Muscle layer of duodenum (tissue), 2 donors: ENCODE data around the gene C1QB.
"Not testable (repeated sequence)": the region's sequence is repeated elsewhere in the genome, so short reads cannot be mapped to it uniquely, and the experiment has no call there.

ENCODE experiments used
- H3K27ac ChIP-seq: one replicate; pipeline ENCODE4 v1.7.0; 2013; ENCODE audit warnings: mild to moderate bottlenecking, low read length
- H3K27me3 ChIP-seq: one replicate; pipeline ENCODE4 v1.7.0; 2013; ENCODE audit warnings: low read depth, mild to moderate bottlenecking, control low read depth, low read length
- H3K36me3 ChIP-seq, 2 donors: one replicate each; pipeline ENCODE4 v1.7.0; 2013; ENCODE audit warnings: low read length in 2 of 2, control low read depth in 1 of 2, mild to moderate bottlenecking in 1 of 2; ENCODE audit not compliant: insufficient read depth in 2 of 2, control insufficient read depth in 1 of 2
- H3K4me1 ChIP-seq, 2 donors: one replicate each; pipeline ENCODE4 v1.7.0; 2013; ENCODE audit warnings: low read length in 2 of 2, mild to moderate bottlenecking in 2 of 2, control low read depth in 1 of 2, moderate library complexity in 1 of 2; ENCODE audit not compliant: insufficient read depth in 2 of 2, control insufficient read depth in 1 of 2
- H3K4me3 ChIP-seq, 2 donors: one replicate each; pipeline ENCODE4 v1.7.0; 2013; ENCODE audit warnings: low read length in 2 of 2, low read depth in 1 of 2, mild to moderate bottlenecking in 1 of 2
- H3K9me3 ChIP-seq, 2 donors: one replicate each; pipeline ENCODE4 v1.7.0; 2013; ENCODE audit warnings: low read length in 2 of 2, control low read depth in 1 of 2, mild to moderate bottlenecking in 1 of 2; ENCODE audit not compliant: control insufficient read depth in 1 of 2
- donor health status: healthy.

The C1QB gene

GRCh38 chr1:22650089-22650693 is 2.8 kb upstream of the C1QB start:
- no peak overlapping the region for H3K27ac ChIP-seq
- H3K4me1 ChIP-seq = no peaks in the 10 kb centered on the region
- H3K27me3 ChIP-seq = no peaks in the 10 kb centered on the region
- H3K9me3 ChIP-seq = no peaks in the 10 kb centered on the region
- no peaks in the 10 kb centered on the region for H3K36me3 ChIP-seq
- no peak overlapping the region for H3K4me3 ChIP-seq

GRCh38 chr1:22651941-22652856 is 837 bp upstream of the C1QB start:
- Histone ChIP-seq H3K27me3 (peaks cover 3% of the 10 kb centered on the region), H3K4me3 (no peak overlapping the region), H3K36me3 (no peaks in the 10 kb centered on the region), H3K27ac (no peak overlapping the region), H3K9me3 (no peaks in the 10 kb centered on the region), H3K4me1 (no peaks in the 10 kb centered on the region)

GRCh38 chr1:22654692-22655091 is 1.7 kb downstream of the C1QB start:
- no peaks in the 10 kb centered on the region for H3K9me3 ChIP-seq
- H3K27me3 ChIP-seq = peaks cover 3% of the 10 kb centered on the region
- H3K4me3 ChIP-seq = peak overlapping the region; percentile 23 to 45
- no peaks in the 10 kb centered on the region for H3K4me1 ChIP-seq
- no peak overlapping the region for H3K27ac ChIP-seq
- no peaks in the 10 kb centered on the region for H3K36me3 ChIP-seq

GRCh38 chr1:22658385-22659163 is 5.5 kb downstream of the C1QB start:
- H3K27me3 ChIP-seq = peaks cover 3% of the 10 kb centered on the region
- H3K4me3 ChIP-seq = no peak overlapping the region
- H3K4me1 ChIP-seq = no peaks in the 10 kb centered on the region
- no peak overlapping the region for H3K27ac ChIP-seq
- H3K9me3 ChIP-seq = no peaks in the 10 kb centered on the region
- H3K36me3 ChIP-seq = no peaks in the 10 kb centered on the region

- Histone ChIP-seq H3K4me3 (no peak overlapping the region), H3K4me1 (no peaks in the 10 kb centered on the region), H3K27ac (no peak overlapping the region)
Measured at GRCh38 chr1:22660716-22661241, 7.7 kb downstream of the C1QB start.

GRCh38 chr1:22661880-22662279 is 8.8 kb downstream of the C1QB start:
- Histone ChIP-seq H3K27me3 (no peaks in the 10 kb centered on the region), H3K4me3 (no peak overlapping the region), H3K36me3 (no peaks in the 10 kb centered on the region), H3K4me1 (no peaks in the 10 kb centered on the region), H3K27ac (no peak overlapping the region), H3K9me3 (no peaks in the 10 kb centered on the region)

More at GRCh38 chr1:22660716-22661241, 7.7 kb downstream of the C1QB start:
- no peaks in the 10 kb centered on the region for H3K9me3 ChIP-seq
- peaks cover 3% of the 10 kb centered on the region for H3K27me3 ChIP-seq
- no peaks in the 10 kb centered on the region for H3K36me3 ChIP-seq

- Histone ChIP-seq H3K27me3 (no peaks in the 10 kb centered on the region), H3K9me3 (no peaks in the 10 kb centered on the region), H3K4me1 (no peaks in the 10 kb centered on the region), H3K27ac (no peak overlapping the region), H3K36me3 (no peaks in the 10 kb centered on the region), H3K4me3 (no peak overlapping the region)
Measured at GRCh38 chr1:22662318-22662717, 9.3 kb downstream of the C1QB start.

- Histone ChIP-seq H3K9me3 (no peaks in the 10 kb centered on the region), H3K36me3 (no peaks in the 10 kb centered on the region), H3K27me3 (no peaks in the 10 kb centered on the region), H3K4me3 (no peak overlapping the region), H3K27ac (no peak overlapping the region), H3K4me1 (no peaks in the 10 kb centered on the region)
Measured at GRCh38 chr1:22662986-22663408, 10.0 kb downstream of the C1QB start.

- no peak overlapping the region for H3K4me3 ChIP-seq
- no peaks in the 10 kb centered on the region for H3K9me3 ChIP-seq
- H3K36me3 ChIP-seq = no peaks in the 10 kb centered on the region
- H3K27me3 ChIP-seq = no peaks in the 10 kb centered on the region
- H3K27ac ChIP-seq = no peak overlapping the region
- H3K4me1 ChIP-seq = no peaks in the 10 kb centered on the region
Measured at GRCh38 chr1:22665752-22666151, 12.7 kb downstream of the C1QB start.

- H3K4me3 ChIP-seq = no peak overlapping the region
- H3K27ac ChIP-seq = no peak overlapping the region
- no peaks in the 10 kb centered on the region for H3K4me1 ChIP-seq
- no peaks in the 10 kb centered on the region for H3K9me3 ChIP-seq
- no peaks in the 10 kb centered on the region for H3K27me3 ChIP-seq
- no peaks in the 10 kb centered on the region for H3K36me3 ChIP-seq
Measured at GRCh38 chr1:22666412-22666811, 13.4 kb downstream of the C1QB start.

GRCh38 chr1:22668840-22669239 is 15.8 kb downstream of the C1QB start:
- H3K27ac ChIP-seq, H3K36me3 ChIP-seq, H3K9me3 ChIP-seq, H3K4me1 ChIP-seq, H3K4me3 ChIP-seq, H3K27me3 ChIP-seq: not testable (repeated sequence)
